Measurements from ENCODE around the gene ZYG11B.
A peak's percentile ranks its signal among the peaks of the same experiment; 100 is the strongest.
"Not testable (repeated sequence)": the region's sequence is repeated elsewhere in the genome, so short reads cannot be mapped to it uniquely, and the experiment has no call there.

Gene ZYG11B

GRCh38 chr1:52726265-52727113, at the start of gene ZYG11B:
Gene ZYG11B, plus strand, starts transcription at chr1:52726453. Its CDS starts 201 bp downstream, at chr1:52726654.
- peak; percentile 40 to 95 for DNase-seq

- peak; percentile 23 to 45 for DNase-seq
These were observed 49.0 kb upstream of the ZYG11B start for GRCh38 chr1:52677076-52677806.

GRCh38 chr1:52679048-52679447, 47.2 kb upstream of the ZYG11B start:
- DNase-seq, result no peak

- no peak for DNase-seq
These were observed 46.8 kb upstream of the ZYG11B start for GRCh38 chr1:52679498-52679897.

- no peak for DNase-seq
These were observed 45.9 kb upstream of the ZYG11B start for GRCh38 chr1:52680353-52680752.

GRCh38 chr1:52681136-52681535, 45.1 kb upstream of the ZYG11B start:
- no peak for DNase-seq

GRCh38 chr1:52683367-52683940, 42.8 kb upstream of the ZYG11B start:
- DNase-seq, result no peak

- no peak for DNase-seq
These were observed 41.7 kb upstream of the ZYG11B start for GRCh38 chr1:52684545-52684944.

GRCh38 chr1:52686261-52686751, 39.9 kb upstream of the ZYG11B start:
- peak in 1 of 2 experiments; percentile 73 for DNase-seq

- no peak for DNase-seq
These were observed 39.4 kb upstream of the ZYG11B start for GRCh38 chr1:52686830-52687229.

- DNase-seq, result no peak
These were observed 34.4 kb upstream of the ZYG11B start for GRCh38 chr1:52691821-52692220.

GRCh38 chr1:52692697-52693096, 33.6 kb upstream of the ZYG11B start:
- DNase-seq, result no peak

GRCh38 chr1:52693351-52693750, 32.9 kb upstream of the ZYG11B start:
- DNase-seq, result not testable (repeated sequence)

GRCh38 chr1:52693843-52694242, 32.4 kb upstream of the ZYG11B start:
- DNase-seq, result no peak

GRCh38 chr1:52695627-52696026, 30.6 kb upstream of the ZYG11B start:
- DNase-seq, result no peak

GRCh38 chr1:52697795-52698674, 28.2 kb upstream of the ZYG11B start, which contains the start of gene COA7:
Gene COA7, minus strand, starts transcription at chr1:52698347. Its CDS starts 21 bp downstream, at chr1:52698326.
- DNase-seq, result peak; percentile 73 to 92

GRCh38 chr1:52702886-52703787, 23.1 kb upstream of the ZYG11B start:
- peak; percentile 25 to 52 for DNase-seq

GRCh38 chr1:52706136-52706670, 20.1 kb upstream of the ZYG11B start:
- no peak for DNase-seq

GRCh38 chr1:52706941-52707926, 19.0 kb upstream of the ZYG11B start:
- no peak for DNase-seq

Data from NCI-H526 (cell line).